Hepatocyte (in vitro differentiated cells): Measurements from ENCODE around the gene RNF13.

Source experiments
- EZH2 ChIP-seq: fragments of 200-600 bp; sonication (generic); IDR thresholded peaks from 2 replicates; pipeline ENCODE4 v1.6.1; 2016; ENCODE audit warnings: antibody characterized with exemption, mild to moderate bottlenecking, borderline replicate concordance
- EZH2phosphoT487 ChIP-seq: fragments of 200-600 bp; sonication (generic); IDR thresholded peaks from one replicate; pipeline ENCODE4 v1.6.1; 2018; ENCODE audit warnings: antibody characterized with exemption, mild to moderate bottlenecking, low read depth, moderate library complexity; ENCODE audit not compliant: unreplicated experiment, severe bottlenecking
- TF ChIP-seq, protein P1 (sequence below): fragments of 200-600 bp; sonication (generic); IDR thresholded peaks from 2 replicates; pipeline ENCODE4 v1.5.1; 2016; ENCODE audit warnings: antibody characterized with exemption, mild to moderate bottlenecking; ENCODE audit not compliant: poor library complexity

DNA sequence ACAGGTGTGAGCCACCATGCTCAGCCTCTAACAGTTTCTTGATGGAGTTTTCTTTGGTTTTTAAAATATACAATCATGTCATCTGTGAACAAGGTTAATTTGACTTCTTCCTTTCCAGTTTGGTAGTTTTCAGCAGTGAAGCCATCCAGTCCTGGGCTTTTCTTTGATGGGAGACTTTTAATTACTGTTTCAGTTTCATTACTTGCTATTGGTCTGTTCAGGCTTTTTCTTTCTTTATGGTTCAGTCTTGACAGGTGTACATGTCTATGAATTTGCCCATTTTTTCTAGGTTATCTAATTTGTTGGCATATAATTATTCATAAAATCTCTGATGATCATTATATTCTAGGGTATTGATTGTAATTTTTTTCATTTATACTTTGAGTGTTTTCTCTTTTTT is 120.8 kb downstream of the RNF13 start:
- TF ChIP-seq, protein P1, sequence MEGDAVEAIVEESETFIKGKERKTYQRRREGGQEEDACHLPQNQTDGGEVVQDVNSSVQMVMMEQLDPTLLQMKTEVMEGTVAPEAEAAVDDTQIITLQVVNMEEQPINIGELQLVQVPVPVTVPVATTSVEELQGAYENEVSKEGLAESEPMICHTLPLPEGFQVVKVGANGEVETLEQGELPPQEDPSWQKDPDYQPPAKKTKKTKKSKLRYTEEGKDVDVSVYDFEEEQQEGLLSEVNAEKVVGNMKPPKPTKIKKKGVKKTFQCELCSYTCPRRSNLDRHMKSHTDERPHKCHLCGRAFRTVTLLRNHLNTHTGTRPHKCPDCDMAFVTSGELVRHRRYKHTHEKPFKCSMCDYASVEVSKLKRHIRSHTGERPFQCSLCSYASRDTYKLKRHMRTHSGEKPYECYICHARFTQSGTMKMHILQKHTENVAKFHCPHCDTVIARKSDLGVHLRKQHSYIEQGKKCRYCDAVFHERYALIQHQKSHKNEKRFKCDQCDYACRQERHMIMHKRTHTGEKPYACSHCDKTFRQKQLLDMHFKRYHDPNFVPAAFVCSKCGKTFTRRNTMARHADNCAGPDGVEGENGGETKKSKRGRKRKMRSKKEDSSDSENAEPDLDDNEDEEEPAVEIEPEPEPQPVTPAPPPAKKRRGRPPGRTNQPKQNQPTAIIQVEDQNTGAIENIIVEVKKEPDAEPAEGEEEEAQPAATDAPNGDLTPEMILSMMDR: no peak
- TF ChIP-seq EZH2 (no peak), EZH2phosphoT487 (no peak)
